WERI-Rb-1 (cell line): ENCODE data around the gene RGS4.

Experiments used
- DNase-seq: peaks from one replicate; pipeline ENCODE4 v3.0.0-alpha.2; 2020
- H3K27ac ChIP-seq: fragments of 250-450 bp; sonication (Bioruptor Pico); 2 replicates; pipeline ENCODE4 v1.5.1; 2020; ENCODE audit warnings: mild to moderate bottlenecking, moderate library complexity
- H3K27me3 ChIP-seq: fragments of 250-450 bp; sonication (Bioruptor Pico); 2 replicates; pipeline ENCODE4 v1.5.1; 2021; ENCODE audit warnings: mild to moderate bottlenecking, low read depth, moderate library complexity; ENCODE audit not compliant: insufficient read depth, severe bottlenecking
- H3K36me3 ChIP-seq: fragments of 250-450 bp; sonication (Bioruptor Pico); 2 replicates; pipeline ENCODE4 v1.5.1; 2020; ENCODE audit warnings: mild to moderate bottlenecking, moderate library complexity
- H3K4me3 ChIP-seq: 2 replicates; pipeline ENCODE4 v1.5.1; 2011; ENCODE audit warnings: low read depth, mild to moderate bottlenecking, control low read depth, low read length
- H3K9me3 ChIP-seq: fragments of 250-450 bp; sonication (Bioruptor Pico); 2 replicates; pipeline ENCODE4 v1.5.1; 2021; ENCODE audit warnings: mild to moderate bottlenecking, moderate library complexity; ENCODE audit not compliant: severe bottlenecking
- TF ChIP-seq, protein P1 (sequence below): IDR thresholded peaks from 2 replicates; pipeline ENCODE4 v1.5.1; 2011; ENCODE audit warnings: low read depth, mild to moderate bottlenecking, control low read depth, inconsistent platforms, low read length

The RGS4 gene

GRCh38 chr1:163048869-163049268 is 20.3 kb upstream of the RGS4 start:
- Histone ChIP-seq H3K9me3 (no peaks in the 10 kb centered on the region), H3K4me3 (no peak overlapping the region), H3K27ac (no peak overlapping the region), H3K36me3 (no peaks in the 10 kb centered on the region), H3K27me3 (no peaks in the 10 kb centered on the region)
- no peak for DNase-seq
- TF ChIP-seq, protein P1, sequence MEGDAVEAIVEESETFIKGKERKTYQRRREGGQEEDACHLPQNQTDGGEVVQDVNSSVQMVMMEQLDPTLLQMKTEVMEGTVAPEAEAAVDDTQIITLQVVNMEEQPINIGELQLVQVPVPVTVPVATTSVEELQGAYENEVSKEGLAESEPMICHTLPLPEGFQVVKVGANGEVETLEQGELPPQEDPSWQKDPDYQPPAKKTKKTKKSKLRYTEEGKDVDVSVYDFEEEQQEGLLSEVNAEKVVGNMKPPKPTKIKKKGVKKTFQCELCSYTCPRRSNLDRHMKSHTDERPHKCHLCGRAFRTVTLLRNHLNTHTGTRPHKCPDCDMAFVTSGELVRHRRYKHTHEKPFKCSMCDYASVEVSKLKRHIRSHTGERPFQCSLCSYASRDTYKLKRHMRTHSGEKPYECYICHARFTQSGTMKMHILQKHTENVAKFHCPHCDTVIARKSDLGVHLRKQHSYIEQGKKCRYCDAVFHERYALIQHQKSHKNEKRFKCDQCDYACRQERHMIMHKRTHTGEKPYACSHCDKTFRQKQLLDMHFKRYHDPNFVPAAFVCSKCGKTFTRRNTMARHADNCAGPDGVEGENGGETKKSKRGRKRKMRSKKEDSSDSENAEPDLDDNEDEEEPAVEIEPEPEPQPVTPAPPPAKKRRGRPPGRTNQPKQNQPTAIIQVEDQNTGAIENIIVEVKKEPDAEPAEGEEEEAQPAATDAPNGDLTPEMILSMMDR: no peak

DNA sequence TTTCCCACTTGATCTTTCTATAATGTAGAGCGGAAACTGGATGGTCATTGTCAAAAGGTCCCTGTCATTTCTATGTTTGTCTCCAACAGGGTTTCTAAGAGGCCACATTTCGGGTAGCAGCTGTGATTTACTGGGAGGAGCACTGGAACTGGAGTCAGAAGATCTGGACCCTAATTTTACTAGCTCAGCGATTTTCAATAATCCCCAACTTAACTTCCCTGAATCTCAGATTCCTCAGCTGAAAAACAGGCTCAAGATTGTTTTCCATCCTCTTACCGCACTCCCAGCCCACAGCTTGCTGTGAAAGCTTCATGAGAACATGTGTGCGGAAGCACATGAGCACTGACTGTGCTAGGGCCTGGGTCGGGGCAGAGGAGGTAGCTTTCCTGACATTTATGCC is 19.9 kb upstream of the RGS4 start:
- Histone ChIP-seq H3K36me3 (no peaks in the 10 kb centered on the region), H3K27ac (no peak overlapping the region), H3K4me3 (no peak overlapping the region), H3K9me3 (no peaks in the 10 kb centered on the region), H3K27me3 (no peaks in the 10 kb centered on the region)
- TF ChIP-seq, protein P1: no peak
- no peak for DNase-seq

DNA sequence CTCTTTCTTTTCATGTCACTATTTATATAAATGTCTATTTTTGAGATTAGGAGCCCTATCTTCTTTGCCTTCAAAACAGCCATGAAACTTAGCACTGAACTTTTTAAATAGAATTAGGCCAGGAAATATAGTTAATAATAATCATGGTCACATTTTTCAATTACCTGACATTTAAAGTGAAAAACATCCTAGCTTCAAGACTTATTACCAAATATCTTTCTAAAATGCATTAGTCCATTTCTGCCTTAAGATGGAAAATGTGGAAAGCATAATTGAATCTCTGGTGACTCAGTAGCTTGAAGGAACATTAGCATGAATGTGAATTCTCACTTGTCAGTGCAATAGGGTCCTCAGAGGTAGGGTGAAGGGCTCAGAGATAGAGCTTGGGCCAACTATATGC is 18.7 kb upstream of the RGS4 start:
- TF ChIP-seq, protein P1: no peak
- H3K36me3 ChIP-seq: no peaks in the 10 kb centered on the region
- no peak overlapping the region for H3K4me3 ChIP-seq
- no peak for DNase-seq
- no peaks in the 10 kb centered on the region for H3K9me3 ChIP-seq
- no peak overlapping the region for H3K27ac ChIP-seq
- H3K27me3 ChIP-seq: no peaks in the 10 kb centered on the region

DNA sequence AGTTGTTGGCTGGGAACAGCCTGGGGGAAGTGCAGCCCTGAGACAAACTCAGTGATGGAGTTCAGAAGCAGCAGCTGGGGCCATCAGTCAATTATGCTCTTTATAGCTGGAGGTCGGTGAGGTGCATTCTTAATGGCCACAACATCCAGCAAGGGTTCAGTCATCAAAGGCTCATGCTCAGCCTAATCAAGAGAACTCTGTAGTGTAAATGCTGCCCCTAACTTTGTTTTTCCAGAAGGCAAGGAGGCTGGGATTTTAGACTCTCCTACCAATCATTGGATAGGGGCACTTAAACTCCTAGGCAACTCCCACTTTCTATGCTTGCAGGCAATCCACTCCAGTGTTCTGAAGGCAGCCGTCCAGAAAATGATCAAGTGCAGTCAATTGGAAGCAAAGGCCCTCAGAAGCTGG is 15.0 kb upstream of the RGS4 start:
- no peaks in the 10 kb centered on the region for H3K9me3 ChIP-seq
- no peaks in the 10 kb centered on the region for H3K27me3 ChIP-seq
- H3K4me3 ChIP-seq: no peak overlapping the region
- no peaks in the 10 kb centered on the region for H3K36me3 ChIP-seq
- TF ChIP-seq, protein P1: no peak
- DNase-seq: no peak
- no peak overlapping the region for H3K27ac ChIP-seq

GRCh38 chr1:163055005-163055404 is 14.2 kb upstream of the RGS4 start:
- H3K9me3 ChIP-seq: no peaks in the 10 kb centered on the region
- H3K4me3 ChIP-seq: no peak overlapping the region

DNA sequence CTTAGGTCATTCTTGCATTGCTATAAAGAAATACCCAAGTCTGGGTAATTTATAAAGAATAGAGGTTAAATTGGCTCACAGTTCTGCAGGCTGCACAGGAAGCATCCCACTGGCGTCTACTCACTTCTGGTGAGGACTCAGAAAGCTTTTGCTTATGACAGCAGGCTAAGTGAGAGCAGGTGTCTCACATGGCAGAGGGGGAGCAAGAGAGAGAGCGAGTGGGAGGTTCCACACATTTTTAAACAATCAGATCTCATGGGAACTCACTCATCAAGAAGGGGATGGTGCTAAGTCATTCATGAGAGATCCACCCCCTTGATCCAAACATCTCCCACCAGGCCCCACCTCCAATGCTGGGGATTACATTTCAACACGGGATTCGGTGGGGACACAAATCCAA is 13.6 kb upstream of the RGS4 start:
- no peaks in the 10 kb centered on the region for H3K36me3 ChIP-seq
- no peak for DNase-seq
- H3K27me3 ChIP-seq: no peaks in the 10 kb centered on the region
- no peaks in the 10 kb centered on the region for H3K9me3 ChIP-seq
- no peak overlapping the region for H3K27ac ChIP-seq
- TF ChIP-seq, protein P1: no peak
- no peak overlapping the region for H3K4me3 ChIP-seq

More at GRCh38 chr1:163055005-163055404, 14.2 kb upstream of the RGS4 start:
- no peak for DNase-seq
- H3K36me3 ChIP-seq: no peaks in the 10 kb centered on the region
- TF ChIP-seq, protein P1: no peak
- no peak overlapping the region for H3K27ac ChIP-seq
- no peaks in the 10 kb centered on the region for H3K27me3 ChIP-seq
